GM12874 (cell line): ENCODE results near the gene CACNG3.
A peak's percentile ranks its signal among the peaks of the same experiment; 100 is the strongest.

Experiments
- TF ChIP-seq, protein P1 (sequence below): IDR thresholded peaks from 2 replicates; pipeline ENCODE4 v1.5.1; 2011; ENCODE audit warnings: low read depth, mild to moderate bottlenecking, control low read depth, low read length, moderate library complexity; ENCODE audit not compliant: insufficient read depth

CACNG3 gene

DNA sequence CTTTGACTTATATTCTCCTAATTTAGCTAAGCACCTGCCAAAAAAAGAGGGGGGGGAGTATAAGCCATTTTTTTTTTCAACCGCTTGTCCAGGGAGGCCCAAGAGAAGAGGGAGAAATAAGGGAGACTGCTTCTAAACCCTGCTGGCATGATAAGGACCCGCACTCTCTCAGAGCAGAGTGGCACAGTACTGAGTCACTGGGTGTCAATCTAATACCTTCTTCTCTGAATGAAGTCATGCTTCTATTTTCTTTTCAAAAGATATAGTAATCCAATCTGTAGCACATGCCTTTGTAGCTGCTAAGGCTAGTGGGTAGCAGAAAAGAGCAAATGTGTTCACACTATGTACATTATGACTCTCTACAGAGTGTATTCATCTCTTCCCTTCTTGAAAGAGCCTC is 34.9 kb upstream of the CACNG3 start:
- TF ChIP-seq, protein P1, sequence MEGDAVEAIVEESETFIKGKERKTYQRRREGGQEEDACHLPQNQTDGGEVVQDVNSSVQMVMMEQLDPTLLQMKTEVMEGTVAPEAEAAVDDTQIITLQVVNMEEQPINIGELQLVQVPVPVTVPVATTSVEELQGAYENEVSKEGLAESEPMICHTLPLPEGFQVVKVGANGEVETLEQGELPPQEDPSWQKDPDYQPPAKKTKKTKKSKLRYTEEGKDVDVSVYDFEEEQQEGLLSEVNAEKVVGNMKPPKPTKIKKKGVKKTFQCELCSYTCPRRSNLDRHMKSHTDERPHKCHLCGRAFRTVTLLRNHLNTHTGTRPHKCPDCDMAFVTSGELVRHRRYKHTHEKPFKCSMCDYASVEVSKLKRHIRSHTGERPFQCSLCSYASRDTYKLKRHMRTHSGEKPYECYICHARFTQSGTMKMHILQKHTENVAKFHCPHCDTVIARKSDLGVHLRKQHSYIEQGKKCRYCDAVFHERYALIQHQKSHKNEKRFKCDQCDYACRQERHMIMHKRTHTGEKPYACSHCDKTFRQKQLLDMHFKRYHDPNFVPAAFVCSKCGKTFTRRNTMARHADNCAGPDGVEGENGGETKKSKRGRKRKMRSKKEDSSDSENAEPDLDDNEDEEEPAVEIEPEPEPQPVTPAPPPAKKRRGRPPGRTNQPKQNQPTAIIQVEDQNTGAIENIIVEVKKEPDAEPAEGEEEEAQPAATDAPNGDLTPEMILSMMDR, result no peak

DNA sequence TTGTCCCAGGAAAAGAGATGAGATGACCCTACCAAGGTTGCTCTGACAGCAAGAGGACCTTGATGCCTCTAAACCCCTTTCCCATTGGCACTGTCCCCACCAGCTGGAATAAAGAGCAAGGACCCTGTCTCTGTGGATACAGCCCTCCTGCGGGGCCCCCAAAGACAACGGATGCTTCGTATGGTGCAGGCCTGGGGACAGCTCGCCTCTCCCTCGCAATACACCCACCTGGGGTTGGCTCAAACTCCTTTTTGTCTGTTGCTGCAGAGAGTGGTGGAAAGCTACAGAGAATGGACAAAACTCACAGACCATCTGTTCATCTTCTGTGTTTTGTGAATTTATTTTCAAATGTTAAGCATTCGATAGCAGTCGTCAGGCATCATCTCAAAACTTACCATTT is 27.6 kb upstream of the CACNG3 start:
- TF ChIP-seq, protein P1, result no peak

DNA sequence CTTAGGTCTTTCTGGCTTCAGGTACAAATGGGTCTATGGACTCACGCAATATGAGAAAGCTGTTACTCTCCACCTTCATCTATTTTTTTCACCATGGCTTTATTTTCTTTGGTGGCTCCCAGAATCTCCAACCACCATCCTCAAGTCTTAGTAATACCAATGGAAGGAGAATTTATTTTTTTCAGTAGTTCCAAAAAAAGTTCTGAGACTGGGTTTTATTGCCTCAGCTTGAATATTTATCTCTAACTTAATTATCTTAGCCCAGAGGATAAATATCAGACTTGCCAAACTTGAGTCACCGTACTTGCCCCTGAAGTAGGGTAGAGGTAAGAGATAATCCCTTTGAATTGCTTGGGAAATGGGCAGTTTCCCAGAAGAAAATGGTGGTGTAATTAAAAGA is 23.2 kb upstream of the CACNG3 start:
- TF ChIP-seq, protein P1, result no peak

DNA sequence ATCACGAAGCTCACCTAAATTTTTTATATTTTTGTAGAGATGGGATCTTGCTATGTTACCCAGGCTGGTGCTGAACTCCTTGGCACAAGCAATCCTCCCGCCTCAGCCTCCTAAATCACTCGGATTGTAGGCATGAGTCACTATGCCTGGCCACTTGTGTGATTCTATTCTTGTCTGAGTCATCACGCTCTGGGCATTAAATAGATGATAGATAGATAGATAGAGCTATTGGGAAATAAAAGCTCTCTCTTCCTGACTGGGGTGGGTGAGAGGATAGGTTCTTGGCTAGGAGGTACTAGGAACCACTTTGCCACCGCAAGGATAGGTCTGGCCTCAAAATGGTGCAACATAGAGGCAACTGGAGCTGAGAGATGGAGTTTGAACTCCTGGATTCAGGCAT is 21.4 kb upstream of the CACNG3 start:
- TF ChIP-seq, protein P1, result no peak

DNA sequence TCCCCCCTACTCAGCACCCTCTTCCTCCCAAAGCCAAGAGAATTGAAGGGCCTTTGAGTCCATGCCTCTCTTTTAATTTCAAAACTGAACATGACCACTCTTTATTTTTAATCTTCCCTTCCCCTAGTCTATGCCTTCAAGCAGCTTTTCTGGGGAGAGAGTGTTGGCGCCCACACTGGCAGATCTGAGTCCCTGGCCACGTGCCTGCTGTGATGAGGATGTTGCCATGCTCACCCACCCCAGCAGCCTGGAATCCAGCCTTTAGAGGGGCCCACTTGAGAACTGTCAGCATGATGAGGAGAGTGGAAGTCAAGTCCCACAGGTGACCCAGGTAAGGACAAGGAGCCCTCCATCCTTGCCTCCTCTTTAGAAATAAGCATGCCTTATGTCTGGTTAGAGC is 20.3 kb upstream of the CACNG3 start:
- TF ChIP-seq, protein P1, result no peak

DNA sequence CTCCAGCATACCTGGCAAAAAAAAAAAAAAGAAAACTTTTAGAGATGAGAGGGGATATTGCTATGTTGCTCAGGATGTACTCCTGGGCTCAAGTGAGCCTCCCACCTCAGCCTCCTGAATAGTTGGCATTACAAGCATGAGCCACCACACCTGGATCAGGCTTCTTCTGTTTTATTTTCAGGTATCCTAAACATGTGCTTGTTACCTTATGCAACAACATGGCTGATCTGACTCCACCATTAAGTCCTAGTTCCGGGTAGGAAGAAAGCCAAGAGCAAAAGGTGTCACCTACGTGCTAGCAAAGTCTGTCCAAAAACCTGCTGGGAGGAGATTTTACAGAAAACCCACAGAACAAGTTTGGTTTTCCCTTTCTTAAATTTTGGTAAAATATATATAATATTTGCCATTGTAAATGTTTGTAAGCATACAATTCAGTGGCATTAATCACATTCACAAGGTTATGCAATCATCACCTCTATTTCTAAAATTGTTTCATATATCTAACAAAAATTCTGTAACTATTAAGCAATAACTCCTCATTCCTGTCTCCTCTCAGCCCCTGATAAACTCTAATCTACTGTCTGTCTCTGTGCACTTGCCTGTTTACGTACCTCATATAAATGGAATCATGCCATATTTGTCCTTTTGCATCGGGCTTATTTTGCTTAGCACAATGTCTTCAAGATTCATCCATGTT is 9.1 kb upstream of the CACNG3 start:
- TF ChIP-seq, protein P1, result no peak

DNA sequence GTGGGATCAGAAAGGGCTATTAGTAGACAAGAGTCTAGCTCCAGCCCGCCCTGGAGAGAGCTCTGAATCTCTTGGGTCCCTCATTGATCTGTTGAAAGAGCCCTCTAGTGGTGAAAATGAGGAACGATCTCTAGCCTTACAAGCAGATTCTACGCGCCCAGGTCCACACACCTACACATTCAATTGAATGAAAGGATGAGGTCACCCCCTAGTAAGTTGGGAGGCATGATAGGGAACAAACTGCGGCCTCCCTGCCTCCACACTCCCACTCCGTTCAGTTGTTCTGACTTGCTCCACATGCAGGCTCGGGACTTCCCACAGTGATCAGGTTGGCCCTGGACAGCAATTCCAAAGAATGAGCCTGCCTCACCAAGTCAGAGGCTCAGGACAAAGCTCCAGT is 2.9 kb upstream of the CACNG3 start:
- TF ChIP-seq, protein P1, result peak; percentile 81
